ENCODE data around the gene YJU2. TPM values are rescaled to one million over a fixed set of nuclear protein-coding genes. Genes with fewer than 3 reads are reported as not detected.
"Not testable (repeated sequence)": the region's sequence is repeated elsewhere in the genome, so short reads cannot be mapped to it uniquely, and the experiment has no call there.

Gene YJU2
- total RNA-seq, 1 donor from 2014 or later, result 19.9 TPM

- H3K27me3 ChIP-seq, result no peaks in the 10 kb centered on the region
- TF ChIP-seq CTCF (IDR thresholded peaks at IDR 0.05) (peak in 1 of 3 experiments; percentile 32), POLR2AphosphoS5 (IDR thresholded peaks at IDR 0.05; ENCODE audit: insufficient read depth in 1 of 2, low read depth in 1 of 2) (no peak)
- no peak for DNase-seq (ENCODE audit: extremely low spot score in 2 of 2)
- H3K36me3 ChIP-seq, result no peaks in the 10 kb centered on the region
- intact Hi-C loops (cut with DNase I), result no loop called here
- no peaks in the 10 kb centered on the region for H3K9me3 ChIP-seq
- H3K27ac ChIP-seq, result no peak overlapping the region
- H3K4me1 ChIP-seq, result no peaks in the 10 kb centered on the region
- no peak overlapping the region for H3K4me3 ChIP-seq
These were observed 13.5 kb upstream of the YJU2 start for GRCh38 chr19:4233282-4233853.

- no peaks in the 10 kb centered on the region for H3K9me3 ChIP-seq
- no peak for DNase-seq (ENCODE audit: extremely low spot score in 2 of 2)
- no peaks in the 10 kb centered on the region for H3K27me3 ChIP-seq
- H3K4me3 ChIP-seq, result no peak overlapping the region
- no peaks in the 10 kb centered on the region for H3K36me3 ChIP-seq
- H3K4me1 ChIP-seq, result no peaks in the 10 kb centered on the region
- H3K27ac ChIP-seq, result no peak overlapping the region
- intact Hi-C loops (cut with DNase I), result no loop called here
- TF ChIP-seq CTCF (IDR thresholded peaks at IDR 0.05) (no peak), POLR2A (IDR thresholded peaks at IDR 0.05) (no peak), POLR2AphosphoS5 (IDR thresholded peaks at IDR 0.05; ENCODE audit: insufficient read depth in 1 of 2, low read depth in 1 of 2) (no peak)
These were observed 12.6 kb upstream of the YJU2 start for GRCh38 chr19:4234142-4234861.

GRCh38 chr19:4234862-4235201 lies 12.0 kb upstream of the YJU2 start:
- intact Hi-C loops (cut with DNase I), result no loop called here
- Histone ChIP-seq H3K4me1 (no peaks in the 10 kb centered on the region), H3K9me3 (no peaks in the 10 kb centered on the region), H3K4me3 (no peak overlapping the region), H3K27me3 (no peaks in the 10 kb centered on the region), H3K27ac (no peak overlapping the region), H3K36me3 (no peaks in the 10 kb centered on the region)
- no peak for DNase-seq (ENCODE audit: extremely low spot score in 2 of 2)
- no peak for TF ChIP-seq POLR2AphosphoS5 (IDR thresholded peaks at IDR 0.05; ENCODE audit: insufficient read depth in 1 of 2, low read depth in 1 of 2)
- no peak for TF ChIP-seq CTCF (IDR thresholded peaks at IDR 0.05)
- no peak for TF ChIP-seq POLR2A (IDR thresholded peaks at IDR 0.05)

- H3K36me3 ChIP-seq; intact Hi-C loops (cut with DNase I); H3K4me3 ChIP-seq; H3K4me1 ChIP-seq; H3K27ac ChIP-seq; H3K9me3 ChIP-seq; DNase-seq (ENCODE audit: extremely low spot score in 2 of 2); H3K27me3 ChIP-seq: not testable (repeated sequence)
These were observed 9.4 kb upstream of the YJU2 start for GRCh38 chr19:4237510-4237909.

GRCh38 chr19:4238831-4239230 lies 8.0 kb upstream of the YJU2 start:
- Histone ChIP-seq H3K4me3 (no peak overlapping the region), H3K27me3 (no peaks in the 10 kb centered on the region), H3K9me3 (no peaks in the 10 kb centered on the region), H3K4me1 (no peaks in the 10 kb centered on the region), H3K27ac (no peak overlapping the region), H3K36me3 (no peaks in the 10 kb centered on the region)
- intact Hi-C loops (cut with DNase I), result no loop called here
- DNase-seq (ENCODE audit: extremely low spot score in 2 of 2), result no peak
- TF ChIP-seq CTCF (IDR thresholded peaks at IDR 0.05) (no peak), POLR2AphosphoS5 (IDR thresholded peaks at IDR 0.05; ENCODE audit: insufficient read depth in 1 of 2, low read depth in 1 of 2) (no peak), POLR2A (IDR thresholded peaks at IDR 0.05) (no peak)

All from vagina (tissue), 2 donors.